Measurements from ENCODE around the gene MCEMP1. TPM values are rescaled to one million over a fixed set of nuclear protein-coding genes. Genes with fewer than 3 reads are reported as not detected.

Gene MCEMP1
- total and polyA plus RNA-seq, 2 of the 4 experiments (the other 2 are of a cell fraction), result 0.15 TPM; not detected in 1

GRCh38 chr19:7720351-7720750 is 43.5 kb downstream of the MCEMP1 start:
- no peaks in the 10 kb centered on the region for H3K9me1 ChIP-seq (ENCODE audit: insufficient read depth, low read length)
- CTCF ChIA-PET, result no interaction called here
- no peaks in the 10 kb centered on the region for H3K4me1 ChIP-seq (ENCODE audit: control insufficient read depth, insufficient read depth, low read length)
- no peak overlapping the region for H2AFZ ChIP-seq (replicated peaks; ENCODE audit: low read length, poor library complexity)
- peaks cover 17% of the 10 kb centered on the region for H3K27me3 ChIP-seq (ENCODE audit: control insufficient read depth, insufficient read depth, low read length)
- H3K9ac ChIP-seq (ENCODE audit: low read depth, low read length), result no peak overlapping the region
- H4K8ac ChIP-seq (ENCODE audit: low read depth in 2 of 2, low read length in 2 of 2), result no peak overlapping the region
- POLR2A ChIA-PET (ENCODE audit: unreplicated experiment), result no interaction called here
- H3K4ac ChIP-seq (ENCODE audit: low read depth, low read length), result no peak overlapping the region
- no peak overlapping the region for H2BK120ac ChIP-seq (ENCODE audit: low read depth, low read length)
- no peak overlapping the region for H2BK20ac ChIP-seq (ENCODE audit: low read depth, low read length)
- in situ Hi-C loops (cut with MboI; ENCODE audit: low sequenced_read_pairs), result no loop called here
- no peak overlapping the region for H3K14ac ChIP-seq (replicated peaks; ENCODE audit: low read depth, low read length)
- peaks cover 2% of the 10 kb centered on the region; the same call in 1 of the 2 replicates for H3K9me3 ChIP-seq (ENCODE audit: control insufficient read depth, insufficient read depth, low read length)
- BruUV-seq (replicated peaks), result no TSS peak
- dilution Hi-C loops (cut with HindIII; ENCODE audit: low sequenced_read_pairs, unreplicated experiment), result no loop called here
- H3K18ac ChIP-seq (ENCODE audit: low read depth, low read length), result no peak overlapping the region
- WGBS, 2 experiments (ENCODE audit: extremely low coverage in 2 of 2, insufficient read length in 1 of 2), result 83% methylated on average over 1 of the region's 6 CpGs; no CpG with 5 or more reads in 1 of the 2 experiments
- no peak overlapping the region for H2AK5ac ChIP-seq (ENCODE audit: low read depth, low read length)
- no peaks in the 10 kb centered on the region for H3K79me1 ChIP-seq (ENCODE audit: low read depth in 1 of 2, low read length in 2 of 2)
- no peak overlapping the region for H4K5ac ChIP-seq (ENCODE audit: low read depth, low read length)
- no peaks in the 10 kb centered on the region for H4K20me1 ChIP-seq (ENCODE audit: insufficient read depth, low read length)
- H4K91ac ChIP-seq (ENCODE audit: insufficient read depth, low read depth, low read length), result no peak overlapping the region
- no peak overlapping the region for H3K23ac ChIP-seq (ENCODE audit: low read depth, low read length)
- no peak overlapping the region for H3K4me3 ChIP-seq (ENCODE audit: insufficient read depth, low read depth, low read length)
- TF ChIP-seq POLR2A (IDR thresholded peaks at IDR 0.05; ENCODE audit: low read depth, low read length), result no peak
- no peak for TF ChIP-seq USF2 (IDR thresholded peaks at IDR 0.05; ENCODE audit: low read depth, low read length)
- TF ChIP-seq MAZ (IDR thresholded peaks at IDR 0.05; ENCODE audit: borderline replicate concordance, low read depth, low read length), result no peak
- no peak for TF ChIP-seq MAFK (IDR thresholded peaks at IDR 0.05; ENCODE audit: low read depth, low read length)
- TF ChIP-seq CEBPB (IDR thresholded peaks at IDR 0.05; ENCODE audit: low read depth, low read length), result no peak
- no peak for TF ChIP-seq RFX5 (IDR thresholded peaks at IDR 0.05; ENCODE audit: low read depth, low read length)
- no peak for TF ChIP-seq RCOR1 (IDR thresholded peaks at IDR 0.05; ENCODE audit: insufficient replicate concordance, low read length)
- TF ChIP-seq RAD21 (IDR thresholded peaks at IDR 0.05; ENCODE audit: low read length), result no peak
- TF ChIP-seq FOS (IDR thresholded peaks at IDR 0.05; ENCODE audit: low read depth, low read length), result no peak
- TF ChIP-seq, protein P1, sequence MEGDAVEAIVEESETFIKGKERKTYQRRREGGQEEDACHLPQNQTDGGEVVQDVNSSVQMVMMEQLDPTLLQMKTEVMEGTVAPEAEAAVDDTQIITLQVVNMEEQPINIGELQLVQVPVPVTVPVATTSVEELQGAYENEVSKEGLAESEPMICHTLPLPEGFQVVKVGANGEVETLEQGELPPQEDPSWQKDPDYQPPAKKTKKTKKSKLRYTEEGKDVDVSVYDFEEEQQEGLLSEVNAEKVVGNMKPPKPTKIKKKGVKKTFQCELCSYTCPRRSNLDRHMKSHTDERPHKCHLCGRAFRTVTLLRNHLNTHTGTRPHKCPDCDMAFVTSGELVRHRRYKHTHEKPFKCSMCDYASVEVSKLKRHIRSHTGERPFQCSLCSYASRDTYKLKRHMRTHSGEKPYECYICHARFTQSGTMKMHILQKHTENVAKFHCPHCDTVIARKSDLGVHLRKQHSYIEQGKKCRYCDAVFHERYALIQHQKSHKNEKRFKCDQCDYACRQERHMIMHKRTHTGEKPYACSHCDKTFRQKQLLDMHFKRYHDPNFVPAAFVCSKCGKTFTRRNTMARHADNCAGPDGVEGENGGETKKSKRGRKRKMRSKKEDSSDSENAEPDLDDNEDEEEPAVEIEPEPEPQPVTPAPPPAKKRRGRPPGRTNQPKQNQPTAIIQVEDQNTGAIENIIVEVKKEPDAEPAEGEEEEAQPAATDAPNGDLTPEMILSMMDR (conservative IDR thresholded peaks at IDR 0.05; ENCODE audit: low read depth, low read length), result no peak
- TF ChIP-seq BHLHE40 (IDR thresholded peaks at IDR 0.05; ENCODE audit: low read depth, low read length), result no peak
- no peak for TF ChIP-seq CHD1 (IDR thresholded peaks at IDR 0.05; ENCODE audit: low read depth, low read length)
- intact Hi-C loops (cut with micrococcal nuclease), result loop anchor here (5.0 kb wide), 1 partner anchor 37 kb away; no protein-coding TSS in a partner anchor
- no peak overlapping the region for H3K27ac ChIP-seq (ENCODE audit: insufficient read depth, low read length)
- no peak overlapping the region for H2BK5ac ChIP-seq (ENCODE audit: low read depth, low read length, poor library complexity, severe bottlenecking)
- no peak overlapping the region for H2BK15ac ChIP-seq (ENCODE audit: low read depth, low read length)
- no peak for DNase-seq
- H2AK9ac ChIP-seq (replicated peaks; ENCODE audit: low read depth, low read length, poor library complexity), result no peak overlapping the region
- ATAC-seq (ENCODE audit: low read depth), result no peak
- H3K4me2 ChIP-seq (ENCODE audit: low read depth, low read length), result no peak overlapping the region
- no peak overlapping the region for H3K56ac ChIP-seq (ENCODE audit: extremely low read depth, insufficient read depth, low read length)
- H3K36me3 ChIP-seq (ENCODE audit: control insufficient read depth, insufficient read depth, low read length), result no peaks in the 10 kb centered on the region

Measured in IMR-90 (cell line).